HG03108 (cell line): ENCODE measurements around the gene TLR9.

Source experiments
- ATAC-seq: cut with Tn5 transposase; IDR thresholded peaks from one replicate; pipeline ENCODE4 v1.9.1; 2021; ENCODE audit warnings: moderate library complexity; ENCODE audit not compliant: unreplicated experiment

Gene TLR9

DNA sequence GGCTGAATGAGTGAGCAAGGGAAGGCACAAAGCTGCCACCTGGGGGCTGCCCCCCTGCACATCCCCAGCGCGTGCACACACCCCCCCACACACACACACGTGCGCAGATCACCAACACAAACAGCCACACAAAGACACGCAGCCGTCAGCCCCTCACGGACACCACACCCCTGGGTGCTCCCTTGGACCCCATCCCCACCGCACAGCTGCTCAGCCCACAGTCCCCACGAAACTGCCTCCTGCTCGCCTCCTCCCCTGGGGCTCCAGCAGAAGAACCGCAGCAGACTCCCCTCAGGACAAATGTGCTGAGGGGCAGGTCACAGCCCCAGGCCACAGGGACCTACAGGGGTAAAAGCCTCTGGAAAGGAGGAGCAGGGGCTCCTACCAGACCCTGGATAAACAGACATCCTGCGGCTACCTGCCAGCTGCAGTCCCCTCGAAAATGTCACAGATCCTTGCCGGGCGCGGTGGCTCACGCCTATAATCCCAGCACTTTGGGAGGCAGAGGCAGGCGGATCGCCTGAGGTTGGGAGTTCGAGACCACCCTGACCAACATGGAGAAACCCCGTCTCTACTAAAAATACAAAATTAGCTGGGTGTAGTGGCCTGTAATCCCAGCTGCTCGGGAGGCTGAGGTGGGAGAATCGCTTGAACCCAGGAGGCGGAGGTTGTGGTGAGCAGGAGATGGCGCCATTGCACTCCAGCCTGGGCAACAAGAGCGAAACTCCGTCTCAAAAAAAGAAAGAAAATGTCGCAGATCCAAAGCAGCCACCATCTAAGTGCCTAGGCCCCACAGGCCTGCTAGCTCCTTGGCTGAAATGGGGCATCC, 7.0 kb upstream of the TLR9 start:
- no peak for ATAC-seq

GRCh38 chr3:52231502-52232278, 6.2 kb upstream of the TLR9 start:
- peak; percentile 40 for ATAC-seq

GRCh38 chr3:52230889-52231499, 5.5 kb upstream of the TLR9 start:
- no peak for ATAC-seq

- no peak for ATAC-seq
These were observed 5.0 kb upstream of the TLR9 start for GRCh38 chr3:52230461-52230860.

GRCh38 chr3:52229656-52230055, 4.2 kb upstream of the TLR9 start:
- no peak for ATAC-seq

- ATAC-seq, result no peak
These were observed 3.4 kb upstream of the TLR9 start for GRCh38 chr3:52228751-52229291.

GRCh38 chr3:52228266-52228665, 2.8 kb upstream of the TLR9 start:
- ATAC-seq, result no peak

- ATAC-seq, result no peak
These were observed 2.3 kb upstream of the TLR9 start for GRCh38 chr3:52227766-52228165.

DNA sequence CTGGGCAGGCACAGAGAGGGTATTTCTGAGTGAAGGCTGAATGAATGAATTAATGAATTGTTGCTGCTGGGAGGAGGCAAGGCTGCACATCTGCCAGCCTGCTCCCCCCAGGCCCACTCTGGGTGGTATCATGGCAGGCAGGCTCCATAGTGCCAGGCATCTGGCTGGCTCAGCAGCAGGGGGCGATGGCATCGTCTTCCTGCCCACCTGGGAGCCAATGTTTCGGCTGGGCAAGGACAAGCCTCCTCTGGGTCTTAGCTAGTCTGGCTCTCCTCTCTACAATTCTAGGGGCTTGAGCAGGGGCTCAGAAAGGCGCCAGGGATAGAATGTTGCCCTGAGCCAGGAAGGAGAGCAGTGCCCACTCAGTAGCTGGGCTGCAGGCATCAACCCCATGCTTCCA, 1.7 kb upstream of the TLR9 start:
- ATAC-seq, result no peak

DNA sequence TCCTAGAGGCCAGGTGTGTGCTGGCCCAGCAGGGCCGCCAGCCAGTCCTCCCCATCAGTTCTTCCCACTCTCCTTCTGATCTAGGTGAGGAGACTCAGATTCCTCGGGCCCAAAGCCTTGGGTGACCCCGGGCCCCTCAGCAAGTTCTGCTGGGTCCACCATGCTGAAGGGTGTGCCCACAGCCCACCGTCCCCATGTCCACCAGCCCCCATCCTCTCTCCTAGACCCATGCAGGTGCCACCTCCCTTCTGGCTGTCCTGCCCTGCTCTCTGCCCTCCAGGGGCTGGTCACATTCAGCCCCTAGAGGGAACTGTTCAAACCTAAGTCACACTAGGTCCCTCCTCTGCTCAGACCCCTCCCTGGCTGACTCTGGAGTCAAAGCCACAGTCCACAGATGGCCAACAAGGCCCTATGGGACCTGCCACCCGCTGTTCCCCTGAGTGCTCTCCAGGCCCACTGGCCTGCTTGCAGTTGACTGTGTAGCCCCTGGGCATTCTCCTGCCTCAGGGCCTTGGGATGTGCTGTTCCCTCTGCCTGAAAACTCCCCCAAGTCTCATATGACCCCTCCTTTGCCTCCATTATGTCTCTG, 878 bp upstream of the TLR9 start:
- ATAC-seq, result no peak

- ATAC-seq, result no peak
These were observed 1.7 kb downstream of the TLR9 start for GRCh38 chr3:52223449-52224408.

- no peak for ATAC-seq
These were observed 2.9 kb downstream of the TLR9 start for GRCh38 chr3:52222319-52223221.

GRCh38 chr3:52221563-52222318, 3.7 kb downstream of the TLR9 start:
- no peak for ATAC-seq

DNA sequence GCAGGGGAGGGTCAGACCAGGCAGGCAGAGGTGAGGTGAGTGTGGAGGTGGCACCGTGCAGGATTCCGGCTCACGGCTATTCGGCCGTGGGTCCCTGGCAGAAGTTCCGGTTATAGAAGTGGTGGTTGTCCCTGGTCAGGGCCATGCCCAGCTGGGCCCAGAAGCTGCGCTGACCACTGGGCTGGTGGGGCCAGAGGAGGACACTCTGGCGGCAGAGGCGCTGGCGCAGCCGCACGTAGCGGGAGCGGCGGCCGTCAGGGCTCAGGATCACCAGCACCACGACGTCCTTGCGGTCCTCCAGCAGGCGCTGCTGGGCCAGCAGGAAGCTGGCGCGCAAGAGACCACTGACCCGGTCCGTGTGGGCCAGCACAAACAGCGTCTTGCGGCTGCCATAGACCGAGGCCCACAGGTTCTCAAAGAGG, 4.3 kb downstream of the TLR9 start:
- no peak for ATAC-seq

DNA sequence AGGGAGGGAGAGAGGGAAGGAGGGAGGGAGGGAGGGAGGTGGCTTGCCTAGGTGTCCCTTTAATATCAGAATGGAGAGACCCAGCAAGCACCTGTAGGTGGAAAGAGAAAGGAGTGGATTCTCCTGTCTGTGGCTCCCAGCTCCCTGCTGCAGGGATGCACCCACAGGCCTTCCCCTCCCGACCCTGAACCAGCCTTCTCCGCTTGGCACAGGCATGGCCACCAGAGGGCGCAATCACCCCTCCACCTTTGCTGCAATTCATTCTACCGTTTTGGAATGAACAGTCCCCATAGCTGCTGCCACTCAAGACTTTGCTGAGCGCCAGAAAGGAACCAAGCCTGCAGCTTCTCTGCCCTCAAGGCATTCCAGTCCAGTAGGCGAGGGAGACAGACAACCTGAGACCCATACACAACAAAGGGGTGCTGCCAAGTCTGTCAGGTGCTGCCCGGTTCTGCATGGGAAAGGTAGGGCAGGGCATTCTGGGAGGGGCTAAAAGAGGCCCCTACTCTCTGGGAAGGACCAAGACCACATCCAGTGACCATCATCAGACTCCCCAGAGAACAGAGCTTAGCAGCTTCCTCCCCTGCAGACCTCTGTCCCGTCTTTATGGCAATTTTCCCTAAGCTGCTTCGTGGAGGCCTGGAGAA, 4.9 kb downstream of the TLR9 start:
- no peak for ATAC-seq

GRCh38 chr3:52218937-52219650, 6.4 kb downstream of the TLR9 start:
- no peak for ATAC-seq

- ATAC-seq, result no peak
These were observed 7.0 kb downstream of the TLR9 start for GRCh38 chr3:52218454-52218853.
